DOHH2 (cell line): ENCODE results near the gene C1QTNF5.

ENCODE experiments used
- CTCF ChIP-seq: fragments of 200-600 bp; sonication (generic); IDR thresholded peaks from one replicate; pipeline ENCODE4 v1.5.1; 2014; ENCODE audit warnings: antibody characterized with exemption, mild to moderate bottlenecking, low read depth, low read length; ENCODE audit not compliant: poor library complexity, severe bottlenecking
- EZH2phosphoT487 ChIP-seq: fragments of 200-600 bp; sonication (generic); IDR thresholded peaks from 2 replicates; pipeline ENCODE4 v1.6.1; 2017; ENCODE audit warnings: borderline replicate concordance, mild to moderate bottlenecking, antibody characterized with exemption, low read length, moderate library complexity, mixed read lengths

- no peak for TF ChIP-seq CTCF
- TF ChIP-seq EZH2phosphoT487: no peak
Observed at GRCh38 chr11:119367661-119368120, 27.0 kb upstream of the C1QTNF5 start.
